ENCODE results near the gene CPXM2. TPM values are rescaled to one million over a fixed set of nuclear protein-coding genes. Genes with fewer than 3 reads are reported as not detected.

The CPXM2 gene
- polyA plus RNA-seq, 3 donors = not detected

DNA sequence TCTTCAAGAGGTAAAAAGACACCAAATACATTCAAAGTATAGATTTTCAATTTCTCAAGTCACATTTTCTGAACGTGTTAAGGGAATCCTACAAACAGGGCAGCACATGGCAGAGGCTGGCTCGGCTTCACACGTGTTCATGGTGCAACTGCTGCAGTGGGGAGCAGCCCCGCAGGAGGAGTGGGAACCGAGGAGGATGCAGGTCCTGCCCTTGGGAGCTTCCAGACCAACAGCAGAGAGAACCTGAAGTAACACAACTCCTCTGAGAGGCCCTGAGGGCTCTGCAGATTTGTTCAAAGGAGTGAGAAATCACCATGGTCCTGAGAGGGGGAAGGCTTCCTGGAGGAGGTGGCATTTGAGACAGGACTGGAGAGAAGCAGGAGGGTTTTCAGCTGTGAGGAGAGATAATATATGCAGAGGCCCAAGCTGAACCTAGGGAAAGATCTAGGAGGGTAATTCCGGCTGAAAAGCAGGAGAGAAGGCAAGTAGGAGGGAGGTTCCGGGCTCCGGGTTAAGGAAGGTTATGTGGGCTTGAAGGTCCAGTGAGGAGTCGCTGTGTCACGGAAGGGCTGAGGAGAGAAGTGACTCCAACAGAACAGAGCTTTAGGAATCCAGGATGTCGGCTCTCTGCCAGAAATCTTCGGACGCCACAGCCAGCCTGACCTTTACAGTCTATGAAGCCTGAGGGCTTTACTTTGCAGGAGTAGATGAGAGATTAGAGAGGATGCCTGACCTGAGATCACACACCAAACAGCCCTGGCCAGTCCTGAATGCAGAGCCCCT, 148.0 kb downstream of the CPXM2 start:
- Histone ChIP-seq H3K4me3 (replicated peaks in 1 of 3; ENCODE audit: low read depth in 2 of 3, low read length in 3 of 3) (no peak overlapping the region), H3K27ac (ENCODE audit: low read depth in 1 of 2, low read length in 2 of 2) (no peak overlapping the region), H3K4me1 (ENCODE audit: control insufficient read depth in 1 of 2, insufficient read depth in 2 of 2, low read length in 2 of 2) (no peaks in the 10 kb centered on the region), H3K36me3 (replicated peaks in 1 of 2; ENCODE audit: control insufficient read depth in 1 of 2, insufficient read depth in 2 of 2, low read length in 2 of 2) (no peaks in the 10 kb centered on the region), H2AFZ (ENCODE audit: insufficient read depth, low read depth, low read length, poor library complexity, severe bottlenecking) (no peak overlapping the region), H3K79me2 (ENCODE audit: insufficient read depth, low read length) (no peaks in the 10 kb centered on the region), H3K4me2 (replicated peaks; ENCODE audit: extremely low read depth, low read length, poor library complexity, severe bottlenecking) (no peak overlapping the region), H3K27me3 (ENCODE audit: control insufficient read depth in 2 of 2, insufficient read depth in 2 of 2, low read length in 2 of 2) (no peaks in the 10 kb centered on the region), H3K9ac (ENCODE audit: insufficient read depth, low read length, poor library complexity, severe bottlenecking) (no peak overlapping the region), H3K9me3 (replicated peaks in 1 of 2; ENCODE audit: control insufficient read depth in 1 of 2, insufficient read depth in 1 of 2, low read length in 2 of 2) (no peaks in the 10 kb centered on the region), H4K20me1 (ENCODE audit: insufficient read depth, low read length) (no peaks in the 10 kb centered on the region)
- no peak for DNase-seq
- no peaks in the 10 kb centered on the region for H3K4me1 Mint-ChIP-seq
- no peak overlapping the region for H3K4me3 Mint-ChIP-seq
- TF ChIP-seq, protein P1, sequence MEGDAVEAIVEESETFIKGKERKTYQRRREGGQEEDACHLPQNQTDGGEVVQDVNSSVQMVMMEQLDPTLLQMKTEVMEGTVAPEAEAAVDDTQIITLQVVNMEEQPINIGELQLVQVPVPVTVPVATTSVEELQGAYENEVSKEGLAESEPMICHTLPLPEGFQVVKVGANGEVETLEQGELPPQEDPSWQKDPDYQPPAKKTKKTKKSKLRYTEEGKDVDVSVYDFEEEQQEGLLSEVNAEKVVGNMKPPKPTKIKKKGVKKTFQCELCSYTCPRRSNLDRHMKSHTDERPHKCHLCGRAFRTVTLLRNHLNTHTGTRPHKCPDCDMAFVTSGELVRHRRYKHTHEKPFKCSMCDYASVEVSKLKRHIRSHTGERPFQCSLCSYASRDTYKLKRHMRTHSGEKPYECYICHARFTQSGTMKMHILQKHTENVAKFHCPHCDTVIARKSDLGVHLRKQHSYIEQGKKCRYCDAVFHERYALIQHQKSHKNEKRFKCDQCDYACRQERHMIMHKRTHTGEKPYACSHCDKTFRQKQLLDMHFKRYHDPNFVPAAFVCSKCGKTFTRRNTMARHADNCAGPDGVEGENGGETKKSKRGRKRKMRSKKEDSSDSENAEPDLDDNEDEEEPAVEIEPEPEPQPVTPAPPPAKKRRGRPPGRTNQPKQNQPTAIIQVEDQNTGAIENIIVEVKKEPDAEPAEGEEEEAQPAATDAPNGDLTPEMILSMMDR (IDR thresholded peaks at IDR 0.05) = no peak
- H3K27me3 Mint-ChIP-seq (ENCODE audit: low read depth in 3 of 3) = peaks cover 1 to 8% (median 5%) of the 10 kb centered on the region in 3 donors
- H3K36me3 Mint-ChIP-seq = no peaks in the 10 kb centered on the region
- H3K27ac Mint-ChIP-seq = no peak overlapping the region
- intact Hi-C loops (cut with micrococcal nuclease) = no loop called here
- WGBS (ENCODE audit: insufficient coverage) = 89% methylated on average over 13 of the region's 13 CpGs
- H3K9me3 Mint-ChIP-seq = peaks cover 0 to 2% (median 0%) of the 10 kb centered on the region in 7 donors

DNA sequence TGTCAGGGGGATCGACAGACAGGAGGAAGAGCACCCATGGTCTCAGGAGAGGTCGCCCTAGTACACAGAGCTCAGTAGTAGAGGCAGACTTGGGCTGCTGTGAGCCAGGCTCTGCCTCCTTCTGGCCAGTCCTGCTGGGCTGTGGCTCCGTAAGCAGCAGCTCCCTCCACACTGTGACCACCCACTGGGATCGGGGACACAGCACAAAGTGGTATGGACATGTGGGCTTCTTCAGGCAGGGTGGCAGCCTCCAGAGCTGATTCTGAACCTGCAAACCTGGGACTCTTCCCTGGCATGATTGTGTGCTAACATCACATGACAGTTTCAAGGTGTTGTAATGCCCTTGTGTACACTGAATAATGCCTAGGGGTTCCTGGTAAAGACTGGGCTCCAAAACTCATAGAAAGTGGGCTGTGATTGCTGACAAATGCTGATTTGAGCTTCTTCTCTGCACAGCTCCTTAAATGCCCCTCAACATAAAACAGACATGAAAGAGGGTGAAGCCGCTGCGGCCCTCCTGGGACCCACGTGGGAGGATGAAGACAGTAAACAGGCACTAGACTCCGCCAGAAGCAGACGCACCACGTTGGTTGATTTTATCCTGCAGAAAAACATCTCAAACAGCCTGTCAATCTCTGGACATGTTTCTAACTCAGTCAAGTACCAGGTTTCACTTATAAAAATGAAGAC, 148.7 kb downstream of the CPXM2 start:
- no peaks in the 10 kb centered on the region for H3K4me1 Mint-ChIP-seq
- no peaks in the 10 kb centered on the region for H3K27me3 ChIP-seq (ENCODE audit: control insufficient read depth in 2 of 2, insufficient read depth in 2 of 2, low read length in 2 of 2)
- H3K4me3 ChIP-seq (replicated peaks in 1 of 3; ENCODE audit: low read depth in 2 of 3, low read length in 3 of 3) = no peak overlapping the region
- peaks cover 0 to 5% (median 3%) of the 10 kb centered on the region in 7 donors for H3K9me3 Mint-ChIP-seq
- TF ChIP-seq, protein P1 (IDR thresholded peaks at IDR 0.05) = no peak
- H3K9me3 ChIP-seq (replicated peaks in 1 of 2; ENCODE audit: control insufficient read depth in 1 of 2, insufficient read depth in 1 of 2, low read length in 2 of 2) = no peaks in the 10 kb centered on the region
- H3K36me3 ChIP-seq (replicated peaks in 1 of 2; ENCODE audit: control insufficient read depth in 1 of 2, insufficient read depth in 2 of 2, low read length in 2 of 2) = no peaks in the 10 kb centered on the region
- H3K79me2 ChIP-seq (ENCODE audit: insufficient read depth, low read length) = no peaks in the 10 kb centered on the region
- intact Hi-C loops (cut with micrococcal nuclease) = no loop called here
- H3K4me2 ChIP-seq (replicated peaks; ENCODE audit: extremely low read depth, low read length, poor library complexity, severe bottlenecking) = no peak overlapping the region
- 67% methylated on average over 8 of the region's 10 CpGs for WGBS (ENCODE audit: insufficient coverage)
- H3K4me1 ChIP-seq (ENCODE audit: control insufficient read depth in 1 of 2, insufficient read depth in 2 of 2, low read length in 2 of 2) = no peaks in the 10 kb centered on the region
- H4K20me1 ChIP-seq (ENCODE audit: insufficient read depth, low read length) = no peaks in the 10 kb centered on the region
- H2AFZ ChIP-seq (ENCODE audit: insufficient read depth, low read depth, low read length, poor library complexity, severe bottlenecking) = no peak overlapping the region
- DNase-seq = no peak
- H3K36me3 Mint-ChIP-seq = no peaks in the 10 kb centered on the region
- H3K27ac Mint-ChIP-seq = no peak overlapping the region
- H3K27ac ChIP-seq (ENCODE audit: low read depth in 1 of 2, low read length in 2 of 2) = no peak overlapping the region
- peaks cover 1 to 8% (median 5%) of the 10 kb centered on the region in 3 donors for H3K27me3 Mint-ChIP-seq (ENCODE audit: low read depth in 3 of 3)
- H3K4me3 Mint-ChIP-seq = no peak overlapping the region
- H3K9ac ChIP-seq (ENCODE audit: insufficient read depth, low read length, poor library complexity, severe bottlenecking) = no peak overlapping the region
